Measurements from ENCODE around the gene U2AF2.

- no peak for TF ChIP-seq CTCF (IDR thresholded peaks at IDR 0.05)
- no peak for TF ChIP-seq POLR2AphosphoS5 (IDR thresholded peaks at IDR 0.05; ENCODE audit: low read depth, low read length)
- no peak for TF ChIP-seq REST (IDR thresholded peaks at IDR 0.05; ENCODE audit: insufficient read depth in 1 of 2, low read depth in 2 of 2, low read length in 1 of 2)
Observed at GRCh38 chr19:55660404-55660803, 5.6 kb downstream of the U2AF2 start.
